ENCODE data around the gene PLXNA2. TPM values are rescaled to one million over a fixed set of nuclear protein-coding genes. Genes with fewer than 3 reads are reported as not detected.

PLXNA2 gene
- total RNA-seq, 1 experiment from 2014 or later, result 0.06 TPM

GRCh38 chr1:208066583-208066982, 177.6 kb downstream of the PLXNA2 start:
- Histone ChIP-seq H3K27ac (ENCODE audit: low read depth, low read length, poor library complexity, severe bottlenecking) (no peak overlapping the region), H3K4me1 (ENCODE audit: insufficient read depth, low read length, poor library complexity, severe bottlenecking) (no peaks in the 10 kb centered on the region), H3K4me3 (ENCODE audit: low read depth, low read length, poor library complexity, severe bottlenecking) (no peak overlapping the region), H3K27me3 (replicated peaks; ENCODE audit: insufficient read depth, low read depth, low read length, poor library complexity) (peaks cover 18% of the 10 kb centered on the region), H3K36me3 (ENCODE audit: insufficient read depth, low read length, poor library complexity, severe bottlenecking) (no peaks in the 10 kb centered on the region), H3K9me3 (ENCODE audit: low read depth, low read length, poor library complexity, severe bottlenecking) (no peaks in the 10 kb centered on the region)
- CTCF ChIA-PET, result no interaction called here
- TF ChIP-seq CTCF (conservative IDR thresholded peaks at IDR 0.05; ENCODE audit: low read depth, low read length) (no peak), EZH2 (IDR thresholded peaks at IDR 0.05; ENCODE audit: borderline replicate concordance, low read depth, low read length, poor library complexity, severe bottlenecking) (no peak)
- no peak for DNase-seq (ENCODE audit: low spot score)
- intact Hi-C loops (cut with micrococcal nuclease; ENCODE audit: unreplicated experiment), result no loop called here
- POLR2A ChIA-PET (ENCODE audit: low non-redundant PET), result no interaction called here
- no TSS peak for BruUV-seq (replicated peaks)

GRCh38 chr1:208065862-208066261, 178.3 kb downstream of the PLXNA2 start:
- Histone ChIP-seq H3K4me3 (ENCODE audit: low read depth, low read length, poor library complexity, severe bottlenecking) (no peak overlapping the region), H3K4me1 (ENCODE audit: insufficient read depth, low read length, poor library complexity, severe bottlenecking) (no peaks in the 10 kb centered on the region), H3K9me3 (ENCODE audit: low read depth, low read length, poor library complexity, severe bottlenecking) (no peaks in the 10 kb centered on the region), H3K36me3 (ENCODE audit: insufficient read depth, low read length, poor library complexity, severe bottlenecking) (no peaks in the 10 kb centered on the region), H3K27me3 (replicated peaks; ENCODE audit: insufficient read depth, low read depth, low read length, poor library complexity) (peaks cover 22% of the 10 kb centered on the region), H3K27ac (ENCODE audit: low read depth, low read length, poor library complexity, severe bottlenecking) (no peak overlapping the region)
- no peak for DNase-seq (ENCODE audit: low spot score)
- intact Hi-C loops (cut with micrococcal nuclease; ENCODE audit: unreplicated experiment), result no loop called here
- BruUV-seq (replicated peaks), result no TSS peak
- ChIA-PET CTCF (no interaction called here), POLR2A (ENCODE audit: low non-redundant PET) (no interaction called here)
- no peak for TF ChIP-seq CTCF (conservative IDR thresholded peaks at IDR 0.05; ENCODE audit: low read depth, low read length)

GRCh38 chr1:208061632-208062031, 182.6 kb downstream of the PLXNA2 start:
- TF ChIP-seq CTCF (conservative IDR thresholded peaks at IDR 0.05; ENCODE audit: low read depth, low read length) (no peak), EZH2 (IDR thresholded peaks at IDR 0.05; ENCODE audit: borderline replicate concordance, low read depth, low read length, poor library complexity, severe bottlenecking) (no peak)
- Histone ChIP-seq H3K27me3 (replicated peaks; ENCODE audit: insufficient read depth, low read depth, low read length, poor library complexity) (peaks cover 52% of the 10 kb centered on the region), H3K36me3 (ENCODE audit: insufficient read depth, low read length, poor library complexity, severe bottlenecking) (no peaks in the 10 kb centered on the region), H3K27ac (ENCODE audit: low read depth, low read length, poor library complexity, severe bottlenecking) (no peak overlapping the region), H3K9me3 (ENCODE audit: low read depth, low read length, poor library complexity, severe bottlenecking) (no peaks in the 10 kb centered on the region), H3K4me1 (ENCODE audit: insufficient read depth, low read length, poor library complexity, severe bottlenecking) (no peaks in the 10 kb centered on the region), H3K4me3 (ENCODE audit: low read depth, low read length, poor library complexity, severe bottlenecking) (no peak overlapping the region)
- intact Hi-C loops (cut with micrococcal nuclease; ENCODE audit: unreplicated experiment), result no loop called here
- ChIA-PET POLR2A (ENCODE audit: low non-redundant PET) (no interaction called here), CTCF (no interaction called here)
- no peak for DNase-seq (ENCODE audit: low spot score)
- no TSS peak for BruUV-seq (replicated peaks)
